H1 (cell line): Measurements from ENCODE around the gene NHS.

Experiments used
- MAFK ChIP-seq: IDR thresholded peaks from 2 replicates; pipeline ENCODE4 v1.6.1; 2012; ENCODE audit warnings: low read depth, mild to moderate bottlenecking, improper control_type of control experiment, low read length
- POLR2A ChIP-seq, 2 experiments: IDR thresholded peaks; 1 replicate in 1 of 2; 2 replicates in 1 of 2; pipeline ENCODE4 v1.6.1; 2011; ENCODE audit warnings: low read depth in 2 of 2, low read length in 2 of 2, mild to moderate bottlenecking in 2 of 2; ENCODE audit errors: control extremely low read depth in 1 of 2

- TF ChIP-seq MAFK (no peak), POLR2A (IDR thresholded peaks at IDR 0.05; ENCODE audit: control extremely low read depth in 1 of 2, low read depth in 2 of 2, low read length in 2 of 2) (no peak)
These were observed 78.8 kb downstream of the NHS start for GRCh38 chrX:17453788-17454187.
